ENCODE measurements around the gene GRAP2. TPM values are rescaled to one million over a fixed set of nuclear protein-coding genes. Genes with fewer than 3 reads are reported as not detected.

Gene GRAP2
- total RNA-seq, 3 donors from 2014 or later, result 0.66 to 8.0 (median 3.5) TPM

GRCh38 chr22:39917776-39918495, 17.1 kb downstream of the GRAP2 start:
- Histone ChIP-seq H3K27ac (peak overlapping the region in 1 of 2 donors; percentile 43), H3K27me3 (no peaks in the 10 kb centered on the region), H3K4me3 (no peak overlapping the region), H3K36me3 (no peaks in the 10 kb centered on the region), H3K4me1 (no peaks in the 10 kb centered on the region), H3K9me3 (no peaks in the 10 kb centered on the region)
- intact Hi-C loops (cut with DNase I; ENCODE audit: low total_unique reads), result no loop called here
- DNase-seq (ENCODE audit: low spot score in 2 of 2), result no peak
- no peak for TF ChIP-seq POLR2AphosphoS5 (IDR thresholded peaks at IDR 0.05)
- no peak for TF ChIP-seq POLR2A (IDR thresholded peaks at IDR 0.05)
- no peak for TF ChIP-seq CTCF (IDR thresholded peaks at IDR 0.05)

- no peaks in the 10 kb centered on the region for H3K36me3 ChIP-seq
- intact Hi-C loops (cut with DNase I; ENCODE audit: low total_unique reads), result no loop called here
- no peaks in the 10 kb centered on the region for H3K27me3 ChIP-seq
- TF ChIP-seq CTCF (IDR thresholded peaks at IDR 0.05), result no peak
- no peak for TF ChIP-seq POLR2AphosphoS5 (IDR thresholded peaks at IDR 0.05)
- no peak for TF ChIP-seq POLR2A (IDR thresholded peaks at IDR 0.05)
- no peak overlapping the region for H3K27ac ChIP-seq
- H3K9me3 ChIP-seq, result no peaks in the 10 kb centered on the region
- no peaks in the 10 kb centered on the region for H3K4me1 ChIP-seq
- DNase-seq (ENCODE audit: low spot score in 2 of 2), result no peak
- H3K4me3 ChIP-seq, result no peak overlapping the region
Measured at GRCh38 chr22:39920134-39920743, 19.4 kb downstream of the GRAP2 start.

- Histone ChIP-seq H3K9me3 (no peaks in the 10 kb centered on the region), H3K4me3 (no peak overlapping the region), H3K4me1 (no peaks in the 10 kb centered on the region), H3K27ac (no peak overlapping the region), H3K27me3 (no peaks in the 10 kb centered on the region), H3K36me3 (no peaks in the 10 kb centered on the region)
- TF ChIP-seq POLR2AphosphoS5 (IDR thresholded peaks at IDR 0.05), result no peak
- no peak for TF ChIP-seq POLR2A (IDR thresholded peaks at IDR 0.05)
- no peak for TF ChIP-seq CTCF (IDR thresholded peaks at IDR 0.05)
- no peak for DNase-seq (ENCODE audit: low spot score in 2 of 2)
- intact Hi-C loops (cut with DNase I; ENCODE audit: low total_unique reads), result no loop called here
Measured at GRCh38 chr22:39923696-39924095, 22.8 kb downstream of the GRAP2 start.

GRCh38 chr22:39924286-39924685, 23.4 kb downstream of the GRAP2 start:
- intact Hi-C loops (cut with DNase I; ENCODE audit: low total_unique reads), result no loop called here
- TF ChIP-seq POLR2AphosphoS5 (IDR thresholded peaks at IDR 0.05), result no peak
- TF ChIP-seq CTCF (IDR thresholded peaks at IDR 0.05), result no peak
- no peak for TF ChIP-seq POLR2A (IDR thresholded peaks at IDR 0.05)
- Histone ChIP-seq H3K4me3 (no peak overlapping the region), H3K27me3 (no peaks in the 10 kb centered on the region), H3K27ac (no peak overlapping the region), H3K9me3 (no peaks in the 10 kb centered on the region), H3K4me1 (no peaks in the 10 kb centered on the region), H3K36me3 (no peaks in the 10 kb centered on the region)
- DNase-seq (ENCODE audit: low spot score in 2 of 2), result no peak

- intact Hi-C loops (cut with DNase I; ENCODE audit: low total_unique reads), result no loop called here
- TF ChIP-seq CTCF (IDR thresholded peaks at IDR 0.05), result no peak
- DNase-seq (ENCODE audit: low spot score in 2 of 2), result no peak
- no peak overlapping the region for H3K4me3 ChIP-seq
- no peaks in the 10 kb centered on the region for H3K9me3 ChIP-seq
- no peaks in the 10 kb centered on the region for H3K4me1 ChIP-seq
- no peaks in the 10 kb centered on the region for H3K36me3 ChIP-seq
- H3K27ac ChIP-seq, result no peak overlapping the region
- H3K27me3 ChIP-seq, result no peaks in the 10 kb centered on the region
Measured at GRCh38 chr22:39925273-39925672, 24.4 kb downstream of the GRAP2 start.

Data from breast epithelium (tissue), 4 donors.